ENCODE measurements around the gene IL5RA.

DNA sequence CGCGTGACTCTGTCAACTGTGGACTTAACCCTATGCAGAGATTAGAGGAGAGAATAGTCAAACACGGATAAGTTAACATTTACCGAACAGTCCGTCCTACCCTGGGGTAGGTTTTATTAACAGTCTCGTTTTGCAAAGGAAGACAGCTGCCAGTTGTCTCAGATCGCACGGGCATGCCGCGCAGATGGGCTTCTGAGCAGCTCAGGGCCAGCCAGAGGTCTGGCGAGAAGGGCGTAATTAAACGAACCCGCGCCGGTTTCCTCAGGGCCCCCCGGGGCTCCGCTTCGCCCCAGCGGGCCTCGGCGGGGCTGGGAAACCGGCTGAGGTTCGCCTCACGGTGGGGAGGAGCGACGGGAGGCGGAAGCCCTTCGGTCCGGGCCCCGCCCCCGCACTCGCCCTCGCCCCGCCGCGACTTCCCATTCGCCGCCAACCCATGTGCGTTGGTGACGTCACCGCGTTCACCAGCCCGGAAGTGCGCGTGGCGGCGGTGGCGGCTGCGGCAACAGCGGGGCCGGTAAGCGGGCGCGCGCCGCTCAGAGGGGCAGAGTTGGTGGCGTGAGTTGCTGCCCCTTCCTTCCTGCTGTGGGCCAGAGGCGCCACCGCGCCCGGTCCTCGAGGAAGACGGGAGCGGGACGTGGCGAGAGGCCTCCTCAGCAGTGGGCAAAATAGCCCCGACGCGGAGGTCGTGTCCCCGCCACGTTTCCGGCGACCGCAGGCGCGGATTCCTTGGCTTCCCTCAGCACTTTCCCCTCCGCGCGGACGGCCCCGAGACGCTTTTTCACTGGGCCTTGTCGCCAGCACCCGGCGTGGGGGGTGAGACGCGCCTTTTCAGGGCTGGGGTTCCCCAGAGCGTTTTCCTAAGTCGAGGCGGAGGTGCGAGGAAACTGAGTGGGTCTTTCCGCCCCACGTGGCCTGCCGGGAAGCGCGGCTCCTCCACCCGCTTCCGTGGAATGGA, 16.6 kb upstream of the IL5RA start, which contains the start of gene TRNT1:
- no peak for TF ChIP-seq EZH2 (IDR thresholded peaks at IDR 0.05; ENCODE audit: insufficient read depth, poor library complexity, severe bottlenecking)
- TF ChIP-seq EZH2phosphoT487 (IDR thresholded peaks at IDR 0.05; ENCODE audit: insufficient read depth, low read depth): no peak

Measured in GM23248 (cell line).